Gastrocnemius medialis (tissue), 4 donors: ENCODE data around the gene SDK2. TPM values are rescaled to one million over a fixed set of nuclear protein-coding genes. Genes with fewer than 3 reads are reported as not detected.

Source experiments
- ATAC-seq, 2 donors: fragments of 150-250 bp; one replicate each; pipeline ENCODE4 v1.9.1; 2016
- DNase-seq, 2 donors: peaks; one replicate each; pipeline ENCODE4 v3.0.0-alpha.2; 2019
- H3K27ac ChIP-seq, 4 donors: fragments of 200-600 bp; sonication (generic); 1 replicate in 1 of 4; 2 replicates in 3 of 4; pipeline ENCODE4 v1.5.1; 2016 to 2018; ENCODE audit warnings: mild to moderate bottlenecking in 2 of 4, moderate library complexity in 1 of 4
- H3K27me3 ChIP-seq, 3 donors: fragments of 200-600 bp; sonication (generic) in 2 of 3; 1 replicate in 1 of 3; 2 replicates in 2 of 3; pipeline versions ENCODE4 v1.5.1 to v1.6.0; 2016 to 2019; ENCODE audit warnings: mild to moderate bottlenecking in 1 of 3, moderate library complexity in 1 of 3
- H3K36me3 ChIP-seq, 2 donors: fragments of 200-600 bp; sonication (generic) in 1 of 2; one replicate each; pipeline ENCODE4 v1.5.1; 2017 to 2018
- H3K4me1 ChIP-seq, 2 donors: fragments of 200-600 bp; sonication (generic) in 1 of 2; one replicate each; pipeline ENCODE4 v1.5.1; 2016 to 2017; ENCODE audit warnings: mild to moderate bottlenecking in 2 of 2
- H3K4me3 ChIP-seq, 4 donors: fragments of 200-600 bp; sonication (generic) in 3 of 4; 1 replicate in 1 of 4; 2 replicates in 3 of 4; pipeline ENCODE4 v1.5.1; 2016 to 2019; ENCODE audit warnings: mild to moderate bottlenecking in 2 of 4
- H3K9me3 ChIP-seq, 3 donors: fragments of 200-600 bp; sonication (generic) in 2 of 3; 1 replicate in 1 of 3; 2 replicates in 2 of 3; pipeline ENCODE4 v1.5.1; 2016 to 2019
- POLR2A ChIP-seq, 2 donors: fragments of 450-650 bp; IDR thresholded peaks; one replicate each; pipeline ENCODE4 v1.6.1; 2017; ENCODE audit warnings: antibody characterized with exemption in 2 of 2, mild to moderate bottlenecking in 2 of 2, moderate library complexity in 2 of 2
- in situ Hi-C, 4 donors: fragments of 200-750 bp; cut with MboI; loops; one replicate each; pipeline versions ENCODE4 v1.15.0 to v1.8.0; 2017; ENCODE audit warnings: low sequenced_read_pairs in 4 of 4
- intact Hi-C: fragments of 100-400 bp; cut with DNase I; formaldehyde crosslinking; loops from one replicate; pipeline ENCODE4 v1.15.1; 2023; ENCODE audit warnings: low total_unique reads
- total RNA-seq, 4 donors: library from RNA; depleted of rRNA; stranded (reverse); fragments of >200 nt; gene quantifications; one replicate each; pipeline versions ENCODE4 v1.1.0 to v1.2.3, GENCODE V29; 2016
- TF ChIP-seq, protein P1 (sequence below), 5 experiments: fragments of 450-650 bp in 3 of 5; fragments of 200-600 bp in 2 of 5; sonication (generic) in 2 of 5; IDR thresholded peaks in 4 of 5; conservative IDR thresholded peaks in 1 of 5; 1 replicate in 4 of 5; 2 replicates in 1 of 5; pipeline ENCODE4 v1.5.1; 2016 to 2019; ENCODE audit warnings: antibody characterized with exemption in 5 of 5, mild to moderate bottlenecking in 3 of 5, moderate library complexity in 3 of 5

SDK2 gene
- total RNA-seq, 4 donors from 2014 or later: 0.02 to 0.31 (median 0.13) TPM

DNA sequence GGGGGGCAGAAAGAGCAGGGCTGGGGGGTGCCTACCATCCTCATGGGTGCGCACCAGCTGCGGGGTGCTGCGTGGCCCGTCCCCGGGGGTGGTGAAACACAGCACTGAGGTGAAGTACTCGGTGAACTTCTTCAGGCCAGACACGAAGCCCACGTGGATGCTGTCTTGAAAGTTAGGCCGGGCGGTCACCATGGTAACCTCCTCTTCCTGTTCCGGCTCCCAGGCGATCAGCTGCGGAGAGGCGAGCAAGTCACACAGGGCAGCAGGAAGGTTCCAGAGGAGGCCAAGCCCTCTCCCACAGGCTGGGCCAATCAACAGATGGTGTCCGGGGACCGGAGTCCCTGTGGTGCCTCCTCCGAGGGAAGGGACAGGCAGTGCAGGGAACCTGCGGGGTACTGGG lies 242.3 kb downstream of the SDK2 start:
- Histone ChIP-seq H3K36me3 (no peaks in the 10 kb centered on the region), H3K4me1 (no peaks in the 10 kb centered on the region), H3K27ac (no peak overlapping the region), H3K4me3 (no peak overlapping the region), H3K27me3 (no peaks in the 10 kb centered on the region), H3K9me3 (no peaks in the 10 kb centered on the region)
- ATAC-seq (no peak), DNase-seq (no peak)
- intact Hi-C loops (no loop called here), in situ Hi-C loops (no loop called here)
- TF ChIP-seq, protein P1, sequence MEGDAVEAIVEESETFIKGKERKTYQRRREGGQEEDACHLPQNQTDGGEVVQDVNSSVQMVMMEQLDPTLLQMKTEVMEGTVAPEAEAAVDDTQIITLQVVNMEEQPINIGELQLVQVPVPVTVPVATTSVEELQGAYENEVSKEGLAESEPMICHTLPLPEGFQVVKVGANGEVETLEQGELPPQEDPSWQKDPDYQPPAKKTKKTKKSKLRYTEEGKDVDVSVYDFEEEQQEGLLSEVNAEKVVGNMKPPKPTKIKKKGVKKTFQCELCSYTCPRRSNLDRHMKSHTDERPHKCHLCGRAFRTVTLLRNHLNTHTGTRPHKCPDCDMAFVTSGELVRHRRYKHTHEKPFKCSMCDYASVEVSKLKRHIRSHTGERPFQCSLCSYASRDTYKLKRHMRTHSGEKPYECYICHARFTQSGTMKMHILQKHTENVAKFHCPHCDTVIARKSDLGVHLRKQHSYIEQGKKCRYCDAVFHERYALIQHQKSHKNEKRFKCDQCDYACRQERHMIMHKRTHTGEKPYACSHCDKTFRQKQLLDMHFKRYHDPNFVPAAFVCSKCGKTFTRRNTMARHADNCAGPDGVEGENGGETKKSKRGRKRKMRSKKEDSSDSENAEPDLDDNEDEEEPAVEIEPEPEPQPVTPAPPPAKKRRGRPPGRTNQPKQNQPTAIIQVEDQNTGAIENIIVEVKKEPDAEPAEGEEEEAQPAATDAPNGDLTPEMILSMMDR (IDR thresholded peaks at IDR 0.05 in 4 of 5, conservative IDR thresholded peaks at IDR 0.05 in 1 of 5): no peak
- TF ChIP-seq POLR2A (IDR thresholded peaks at IDR 0.05): no peak

DNA sequence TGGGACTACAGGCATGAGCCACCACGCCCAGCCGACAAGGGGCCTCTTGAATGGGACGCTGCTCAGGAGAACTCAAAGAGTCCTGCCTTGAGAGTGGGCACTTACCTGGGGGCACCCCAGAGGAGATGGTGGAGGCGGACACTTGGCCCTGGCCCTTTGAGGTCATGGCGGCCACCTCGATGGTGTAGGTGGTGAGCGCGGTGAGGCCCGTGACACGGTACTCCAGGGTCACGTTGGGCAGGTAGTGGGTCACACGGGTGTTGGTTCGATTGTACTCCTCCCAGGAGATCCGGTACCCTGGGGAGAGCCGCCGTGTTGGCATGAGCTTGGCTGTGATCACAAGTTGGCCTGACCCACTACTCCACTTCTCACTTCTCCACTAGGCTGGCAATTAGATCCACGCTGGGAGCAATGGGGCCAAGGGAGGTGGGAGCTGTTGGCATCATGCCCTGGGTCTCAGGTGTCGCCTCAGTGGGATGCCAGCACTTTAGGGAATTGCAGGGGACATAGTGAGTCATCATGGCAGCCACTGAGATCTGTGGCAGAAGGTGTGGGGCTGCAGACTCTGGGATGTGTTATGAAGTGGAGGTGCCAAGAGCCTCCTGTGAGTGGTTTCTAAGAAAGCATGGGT lies 243.2 kb downstream of the SDK2 start:
- H3K4me3 ChIP-seq: no peak overlapping the region
- intact Hi-C loops: no loop called here
- H3K27me3 ChIP-seq: no peaks in the 10 kb centered on the region
- ATAC-seq (no peak), DNase-seq (no peak)
- TF ChIP-seq, protein P1 (IDR thresholded peaks at IDR 0.05 in 4 of 5, conservative IDR thresholded peaks at IDR 0.05 in 1 of 5): no peak
- TF ChIP-seq POLR2A (IDR thresholded peaks at IDR 0.05): no peak
- no peaks in the 10 kb centered on the region for H3K4me1 ChIP-seq
- H3K9me3 ChIP-seq: no peaks in the 10 kb centered on the region
- H3K27ac ChIP-seq: no peak overlapping the region
- no peaks in the 10 kb centered on the region for H3K36me3 ChIP-seq
- in situ Hi-C loops: no loop called here

DNA sequence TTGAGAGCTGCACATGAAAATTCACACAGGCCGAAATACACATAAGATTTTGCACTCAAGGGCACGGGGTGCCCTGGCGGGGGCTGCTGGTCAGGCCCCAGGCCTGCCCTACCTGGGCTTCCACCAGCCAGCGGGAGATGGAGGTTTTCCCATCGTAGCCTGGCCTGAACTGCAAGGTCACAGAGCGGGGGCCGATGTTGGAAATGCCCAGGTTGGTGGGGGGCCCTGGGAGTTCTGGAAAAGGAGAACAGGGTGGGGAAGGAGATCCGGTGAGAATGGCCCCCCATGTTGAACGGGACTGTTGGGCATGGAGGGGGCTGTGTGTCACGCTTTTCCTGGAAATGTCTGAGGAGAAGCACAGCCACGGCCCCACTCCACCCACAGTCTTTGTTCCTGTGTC lies 245.2 kb downstream of the SDK2 start:
- intact Hi-C loops: no loop called here

DNA sequence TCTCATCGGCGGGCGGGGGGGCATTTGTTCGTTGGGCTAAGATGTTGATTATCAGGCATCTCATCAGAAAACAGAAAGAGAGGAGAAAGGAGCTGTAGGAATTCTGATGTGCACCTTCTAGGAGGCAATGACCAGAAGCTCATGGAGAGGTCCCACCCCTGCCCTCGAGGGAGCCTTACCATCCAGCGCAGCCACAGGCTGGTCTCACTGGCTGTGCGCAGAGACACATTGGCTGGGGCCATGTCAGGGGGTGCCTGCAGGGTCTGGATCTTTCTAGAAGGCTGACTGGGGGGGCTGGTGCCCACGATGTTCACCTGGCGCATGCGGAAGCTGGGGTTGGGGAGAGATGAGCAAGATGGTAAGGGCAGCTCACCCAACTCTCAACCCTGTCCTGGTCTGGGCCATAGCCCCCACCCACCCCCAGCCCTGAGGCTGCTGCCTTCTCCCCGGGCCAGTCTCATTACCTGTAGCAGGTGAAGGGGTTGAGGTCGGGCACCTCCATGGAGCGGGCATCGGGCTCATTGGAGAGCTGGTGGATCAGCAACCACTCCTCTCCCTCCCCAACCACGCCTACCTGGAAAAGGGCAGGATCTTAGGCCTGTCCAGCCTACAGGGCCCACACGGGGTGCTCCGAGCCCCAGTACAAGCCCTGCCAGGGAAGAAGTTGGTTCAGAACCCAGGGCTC lies 246.2 kb downstream of the SDK2 start:
- Histone ChIP-seq H3K36me3 (no peaks in the 10 kb centered on the region), H3K27ac (no peak overlapping the region), H3K9me3 (no peaks in the 10 kb centered on the region), H3K4me1 (no peaks in the 10 kb centered on the region), H3K27me3 (no peaks in the 10 kb centered on the region), H3K4me3 (no peak overlapping the region)
- intact Hi-C loops: no loop called here
- TF ChIP-seq, protein P1 (IDR thresholded peaks at IDR 0.05 in 4 of 5, conservative IDR thresholded peaks at IDR 0.05 in 1 of 5): no peak
- no peak for TF ChIP-seq POLR2A (IDR thresholded peaks at IDR 0.05)
- in situ Hi-C loops: no loop called here
- no peak for DNase-seq
- ATAC-seq: no peak

More for the DNA sequence above, 245.2 kb downstream of the SDK2 start:
- H3K9me3 ChIP-seq: no peaks in the 10 kb centered on the region
- no peak for DNase-seq
- H3K36me3 ChIP-seq: no peaks in the 10 kb centered on the region
- H3K27ac ChIP-seq: no peak overlapping the region
- no peaks in the 10 kb centered on the region for H3K27me3 ChIP-seq
- H3K4me3 ChIP-seq: no peak overlapping the region
- TF ChIP-seq POLR2A (IDR thresholded peaks at IDR 0.05): no peak
- TF ChIP-seq, protein P1 (IDR thresholded peaks at IDR 0.05 in 4 of 5, conservative IDR thresholded peaks at IDR 0.05 in 1 of 5): no peak
- in situ Hi-C loops: no loop called here
- no peak for ATAC-seq
- no peaks in the 10 kb centered on the region for H3K4me1 ChIP-seq
